GM21737 (cell line): Measurements from ENCODE around the gene AZU1.
"Not testable (repeated sequence)": the region's sequence is repeated elsewhere in the genome, so short reads cannot be mapped to it uniquely, and the experiment has no call there.

Experiments
- ATAC-seq: cut with Tn5 transposase; IDR thresholded peaks from one replicate; pipeline ENCODE4 v1.9.1; 2021; ENCODE audit warnings: mild to moderate bottlenecking, moderate library complexity; ENCODE audit not compliant: unreplicated experiment

The AZU1 gene

GRCh38 chr19:824885-825284 is 2.8 kb upstream of the AZU1 start:
- no peak for ATAC-seq

GRCh38 chr19:825897-826644 is 1.6 kb upstream of the AZU1 start:
- ATAC-seq, result no peak

- no peak for ATAC-seq
Measured at GRCh38 chr19:827314-827709, 325 bp upstream of the AZU1 start.

- no peak for ATAC-seq
Measured at GRCh38 chr19:829129-829758, 1.6 kb downstream of the AZU1 start.

- no peak for ATAC-seq
Measured at GRCh38 chr19:831407-832369, 4.1 kb downstream of the AZU1 start.

- ATAC-seq, result no peak
Measured at GRCh38 chr19:834216-834615, 6.6 kb downstream of the AZU1 start.

- ATAC-seq, result no peak
Measured at GRCh38 chr19:835210-835810, 7.7 kb downstream of the AZU1 start.

- no peak for ATAC-seq
Measured at GRCh38 chr19:840519-841206, 13.0 kb downstream of the AZU1 start, which contains the start of gene PRTN3. Gene PRTN3, plus strand, starts transcription at chr19:840999. Its CDS starts 10 bp downstream, at chr19:841009.

GRCh38 chr19:842802-843179 is 15.2 kb downstream of the AZU1 start:
- not testable (repeated sequence) for ATAC-seq

GRCh38 chr19:843180-843835 is 15.7 kb downstream of the AZU1 start:
- ATAC-seq, result no peak

GRCh38 chr19:843836-844545 is 16.4 kb downstream of the AZU1 start:
- ATAC-seq, result no peak

- ATAC-seq, result no peak
Measured at GRCh38 chr19:844546-844971, 16.9 kb downstream of the AZU1 start.

GRCh38 chr19:845707-846521 is 18.3 kb downstream of the AZU1 start:
- no peak for ATAC-seq

GRCh38 chr19:848386-848921 is 20.8 kb downstream of the AZU1 start:
- ATAC-seq, result no peak

- ATAC-seq, result not testable (repeated sequence)
Measured at GRCh38 chr19:849195-849594, 21.6 kb downstream of the AZU1 start.

GRCh38 chr19:850221-850978 is 22.8 kb downstream of the AZU1 start:
- no peak for ATAC-seq

GRCh38 chr19:850979-851335 is 23.3 kb downstream of the AZU1 start:
- ATAC-seq, result no peak
